ENCODE results near the gene GAD1.
A peak's percentile ranks its signal among the peaks of the same experiment; 100 is the strongest.

Gene GAD1

DNA sequence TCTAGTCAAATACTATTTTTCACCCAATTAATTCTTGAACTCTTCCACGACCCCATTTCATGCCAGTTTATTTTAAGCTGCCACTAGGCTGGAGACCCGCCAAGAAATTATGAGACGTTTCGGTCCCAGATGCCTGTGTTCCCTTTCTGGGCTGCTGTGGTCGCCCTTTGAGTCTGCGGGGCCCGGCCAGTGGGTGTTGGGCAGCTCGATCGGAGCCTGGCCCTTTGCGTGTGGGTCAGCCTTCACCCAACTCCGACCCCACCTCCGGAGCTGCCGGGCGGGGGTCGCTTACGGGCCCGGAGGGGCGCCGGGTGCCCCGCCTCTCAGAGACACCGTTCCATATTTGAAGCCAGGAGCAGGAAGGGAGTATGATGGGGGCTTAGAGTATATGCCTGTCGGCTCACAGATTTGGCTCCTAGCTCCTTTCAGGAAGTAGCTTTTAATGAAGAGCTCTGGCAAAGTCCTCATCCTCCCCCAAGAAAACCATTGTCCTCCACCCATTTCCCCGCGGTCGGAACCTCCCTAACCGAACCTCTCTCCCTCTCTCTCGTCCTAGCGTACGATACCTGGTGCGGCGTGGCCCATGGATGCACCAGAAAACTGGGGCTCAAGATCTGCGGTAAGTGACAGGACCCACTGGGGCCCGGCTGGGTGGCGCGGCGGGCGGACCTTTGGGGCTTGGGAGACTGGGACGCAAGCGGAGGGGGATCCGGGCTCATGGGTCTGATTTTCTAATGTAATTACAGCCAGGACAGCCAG, 5.0 kb downstream of the GAD1 start:
- in situ Hi-C loops (cut with MboI; ENCODE audit: low sequenced_read_pairs, unreplicated experiment) = loop anchor here (25.0 kb wide), 3 partner anchors 584 to 1266 kb away; partner anchors contain the start of gene DLX1
- TF ChIP-seq, protein P1, sequence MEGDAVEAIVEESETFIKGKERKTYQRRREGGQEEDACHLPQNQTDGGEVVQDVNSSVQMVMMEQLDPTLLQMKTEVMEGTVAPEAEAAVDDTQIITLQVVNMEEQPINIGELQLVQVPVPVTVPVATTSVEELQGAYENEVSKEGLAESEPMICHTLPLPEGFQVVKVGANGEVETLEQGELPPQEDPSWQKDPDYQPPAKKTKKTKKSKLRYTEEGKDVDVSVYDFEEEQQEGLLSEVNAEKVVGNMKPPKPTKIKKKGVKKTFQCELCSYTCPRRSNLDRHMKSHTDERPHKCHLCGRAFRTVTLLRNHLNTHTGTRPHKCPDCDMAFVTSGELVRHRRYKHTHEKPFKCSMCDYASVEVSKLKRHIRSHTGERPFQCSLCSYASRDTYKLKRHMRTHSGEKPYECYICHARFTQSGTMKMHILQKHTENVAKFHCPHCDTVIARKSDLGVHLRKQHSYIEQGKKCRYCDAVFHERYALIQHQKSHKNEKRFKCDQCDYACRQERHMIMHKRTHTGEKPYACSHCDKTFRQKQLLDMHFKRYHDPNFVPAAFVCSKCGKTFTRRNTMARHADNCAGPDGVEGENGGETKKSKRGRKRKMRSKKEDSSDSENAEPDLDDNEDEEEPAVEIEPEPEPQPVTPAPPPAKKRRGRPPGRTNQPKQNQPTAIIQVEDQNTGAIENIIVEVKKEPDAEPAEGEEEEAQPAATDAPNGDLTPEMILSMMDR (IDR thresholded peaks at IDR 0.05; ENCODE audit: borderline replicate concordance, control extremely low read depth, extremely low read depth, insufficient read depth, missing control alignments) = no peak
- DNase-seq (ENCODE audit: low spot score) = no peak

DNA sequence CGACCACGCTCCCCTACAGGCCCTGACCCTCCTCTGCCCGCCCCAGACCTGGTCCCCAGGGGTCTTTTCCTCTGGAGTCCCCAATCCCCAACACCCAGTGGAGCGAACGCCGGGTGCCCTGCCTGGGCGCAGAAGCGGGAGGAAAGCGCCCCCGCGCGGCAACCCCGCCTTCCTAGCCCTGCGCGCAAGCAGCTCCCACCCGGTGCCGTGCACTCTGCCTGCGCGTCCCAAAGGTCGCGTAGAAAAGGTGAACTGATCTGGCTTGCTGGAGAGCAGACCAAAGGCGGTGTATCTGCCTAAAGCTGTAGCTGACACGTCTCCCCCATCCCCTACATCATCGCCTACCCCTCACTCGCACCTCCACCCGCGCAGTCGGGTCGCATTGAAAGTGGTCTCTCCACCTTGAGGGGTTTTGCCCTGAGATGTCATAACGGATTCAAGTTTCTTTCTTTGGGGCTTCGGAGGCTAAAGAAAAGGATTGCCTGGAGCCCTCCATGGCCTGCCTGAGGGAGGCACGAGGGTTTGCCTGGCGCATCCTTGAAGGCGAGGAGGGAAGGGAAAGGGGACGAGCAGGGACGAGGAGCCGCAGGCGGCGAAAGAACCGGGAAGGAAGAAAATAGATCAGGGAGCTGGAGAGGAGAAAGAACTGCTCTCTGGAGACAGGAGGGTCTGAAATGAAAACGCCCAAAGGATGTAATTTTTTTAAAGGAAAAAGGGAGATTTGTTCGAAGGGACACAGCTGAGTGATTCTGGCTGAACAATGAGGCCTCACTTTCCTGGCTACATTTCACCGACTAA, 5.8 kb downstream of the GAD1 start:
- DNase-seq (ENCODE audit: low spot score) = peak; percentile 59
- TF ChIP-seq, protein P1 (IDR thresholded peaks at IDR 0.05; ENCODE audit: borderline replicate concordance, control extremely low read depth, extremely low read depth, insufficient read depth, missing control alignments) = peak; percentile 37
- in situ Hi-C loops (cut with MboI; ENCODE audit: low sequenced_read_pairs, unreplicated experiment) = loop anchor here (25.0 kb wide), 3 partner anchors 585 to 1265 kb away; partner anchors contain the start of gene DLX1

DNA sequence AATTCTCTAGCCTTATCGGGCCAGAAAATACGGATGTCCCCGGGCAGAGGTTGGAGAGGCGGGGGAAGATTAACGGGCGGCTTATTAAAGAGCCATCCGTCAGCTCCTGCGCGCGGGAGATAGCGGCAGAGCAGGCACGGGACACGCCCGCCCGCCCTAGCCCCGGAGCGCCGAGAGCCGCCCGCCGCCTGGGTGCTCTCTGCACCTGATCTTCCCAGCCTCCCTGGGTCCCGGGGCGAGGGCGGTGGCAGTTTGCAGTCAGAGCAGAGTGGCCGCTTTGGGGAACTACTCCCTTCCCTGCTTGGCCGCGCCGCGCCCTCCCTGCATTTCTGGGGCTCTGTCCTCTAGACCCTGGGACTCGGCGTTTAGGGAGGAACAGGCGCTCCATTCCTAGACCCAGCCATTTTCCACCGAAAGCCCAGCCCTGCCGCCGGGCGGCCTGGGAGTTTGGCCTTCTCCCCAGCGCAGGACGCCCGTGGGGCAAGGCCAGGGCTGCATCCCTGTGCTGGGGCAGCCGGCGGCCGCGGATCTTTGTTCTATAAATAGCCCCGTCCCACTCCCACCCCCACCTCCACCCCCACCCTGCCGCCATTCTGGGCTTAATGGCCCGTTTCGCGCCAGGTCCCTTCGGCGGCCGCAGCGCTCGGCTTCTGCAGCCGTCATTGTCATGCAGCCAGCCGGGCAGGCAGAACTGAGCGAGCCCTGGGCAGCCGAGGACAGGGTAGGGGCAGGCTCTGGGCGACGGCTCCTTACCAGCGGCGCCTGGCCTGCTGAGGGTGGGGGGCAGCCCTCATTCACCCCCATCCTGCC, 6.6 kb downstream of the GAD1 start:
- in situ Hi-C loops (cut with MboI; ENCODE audit: low sequenced_read_pairs, unreplicated experiment) = loop anchor here (25.0 kb wide), 3 partner anchors 586 to 1264 kb away; partner anchors contain the start of gene DLX1
- TF ChIP-seq, protein P1 (IDR thresholded peaks at IDR 0.05; ENCODE audit: borderline replicate concordance, control extremely low read depth, extremely low read depth, insufficient read depth, missing control alignments) = no peak

DNA sequence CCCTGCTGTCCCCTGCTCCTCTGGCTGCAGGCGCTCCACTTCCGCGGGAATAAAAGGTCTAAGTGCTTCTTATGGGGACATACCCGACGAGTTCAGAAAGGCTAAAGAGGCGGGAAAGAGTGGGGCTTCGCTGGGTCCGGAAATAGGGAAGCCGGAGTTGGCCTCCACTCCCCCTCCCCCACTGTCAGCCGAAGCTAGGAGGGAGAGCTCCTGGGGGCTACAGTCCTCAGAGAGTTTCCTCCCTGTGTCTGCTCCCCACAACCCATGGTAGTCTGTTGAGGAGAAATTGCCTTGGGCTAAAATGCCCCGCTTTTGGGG, 7.2 kb downstream of the GAD1 start:
- no peak for DNase-seq (ENCODE audit: low spot score)
- TF ChIP-seq, protein P1 (IDR thresholded peaks at IDR 0.05; ENCODE audit: borderline replicate concordance, control extremely low read depth, extremely low read depth, insufficient read depth, missing control alignments) = no peak
- in situ Hi-C loops (cut with MboI; ENCODE audit: low sequenced_read_pairs, unreplicated experiment) = loop anchor here (25.0 kb wide), 3 partner anchors 587 to 1263 kb away; partner anchors contain the start of gene DLX1

More for the DNA sequence above, 6.6 kb downstream of the GAD1 start:
- DNase-seq (ENCODE audit: low spot score) = peak; percentile 41

DNA sequence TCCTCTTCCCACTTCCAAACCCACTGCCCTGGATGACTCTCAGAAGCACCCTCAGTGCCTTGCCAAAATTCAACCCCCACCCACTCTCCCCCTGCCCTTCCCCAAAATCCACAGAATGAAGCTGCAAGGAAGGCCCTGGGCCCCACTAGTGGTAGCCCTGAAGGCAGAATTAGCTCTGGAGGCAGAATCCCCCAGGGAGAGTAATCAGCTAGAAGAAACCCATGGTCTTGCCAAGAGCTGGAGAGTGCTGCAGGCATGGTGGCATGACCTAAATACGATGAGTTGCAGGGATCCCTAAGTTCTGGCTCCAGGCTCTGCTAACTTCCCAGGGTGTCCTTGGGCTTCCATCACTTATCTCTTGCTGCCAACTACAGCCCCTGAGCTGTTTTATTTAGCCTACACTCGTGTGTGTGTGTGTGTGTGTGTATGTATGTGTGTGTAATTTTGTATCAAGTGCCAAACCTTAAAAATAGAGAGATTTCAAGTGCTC, 7.9 kb downstream of the GAD1 start:
- in situ Hi-C loops (cut with MboI; ENCODE audit: low sequenced_read_pairs, unreplicated experiment) = loop anchor here (25.0 kb wide), 3 partner anchors 587 to 1263 kb away; partner anchors contain the start of gene DLX1
- DNase-seq (ENCODE audit: low spot score) = no peak

More for the DNA sequence above, 7.9 kb downstream of the GAD1 start:
- TF ChIP-seq, protein P1 (IDR thresholded peaks at IDR 0.05; ENCODE audit: borderline replicate concordance, control extremely low read depth, extremely low read depth, insufficient read depth, missing control alignments) = no peak
